Stimulated activated CD4-positive, alpha-beta T cell treated with anti-CD3 and anti-CD28 coated beads, TNF-alpha, amount 100 ng/mL, for 48 hours (primary cell): ENCODE results near the gene ANXA3.

Experiments used
- DNase-seq, 3 donors: peaks; one replicate each; pipeline ENCODE4 v3.0.0-alpha.2; 2020; ENCODE audit warnings: low read depth in 3 of 3

The ANXA3 gene

DNA sequence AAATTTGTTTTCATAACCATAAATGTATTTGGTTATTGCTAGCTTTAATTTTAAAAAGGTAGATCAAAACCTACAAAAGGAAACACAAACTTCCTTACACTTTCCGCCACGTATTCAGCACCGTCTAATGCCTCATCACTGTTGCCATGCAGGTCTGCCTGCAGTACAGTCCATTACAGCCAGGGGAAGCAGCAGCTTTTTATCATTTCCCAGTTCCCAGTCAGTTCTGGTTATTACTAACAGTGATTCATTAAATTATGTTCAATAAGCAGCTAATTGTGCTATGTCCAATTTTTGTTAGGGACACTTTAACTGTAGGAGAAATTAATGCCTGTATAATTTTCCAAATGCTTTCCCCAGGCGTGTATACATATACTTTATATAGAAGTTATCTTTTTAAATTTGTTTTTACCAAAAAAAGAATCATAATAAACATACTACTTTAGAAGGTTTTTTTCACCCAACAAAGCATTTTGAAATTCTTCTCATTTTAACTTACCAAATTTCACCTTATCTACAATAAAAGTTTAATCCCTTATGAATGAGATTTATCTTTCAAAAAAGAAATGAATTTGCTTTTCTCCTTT lies 93.3 kb downstream of the ANXA3 start:
- DNase-seq, result peak in 1 of 3 donors; percentile 9

DNA sequence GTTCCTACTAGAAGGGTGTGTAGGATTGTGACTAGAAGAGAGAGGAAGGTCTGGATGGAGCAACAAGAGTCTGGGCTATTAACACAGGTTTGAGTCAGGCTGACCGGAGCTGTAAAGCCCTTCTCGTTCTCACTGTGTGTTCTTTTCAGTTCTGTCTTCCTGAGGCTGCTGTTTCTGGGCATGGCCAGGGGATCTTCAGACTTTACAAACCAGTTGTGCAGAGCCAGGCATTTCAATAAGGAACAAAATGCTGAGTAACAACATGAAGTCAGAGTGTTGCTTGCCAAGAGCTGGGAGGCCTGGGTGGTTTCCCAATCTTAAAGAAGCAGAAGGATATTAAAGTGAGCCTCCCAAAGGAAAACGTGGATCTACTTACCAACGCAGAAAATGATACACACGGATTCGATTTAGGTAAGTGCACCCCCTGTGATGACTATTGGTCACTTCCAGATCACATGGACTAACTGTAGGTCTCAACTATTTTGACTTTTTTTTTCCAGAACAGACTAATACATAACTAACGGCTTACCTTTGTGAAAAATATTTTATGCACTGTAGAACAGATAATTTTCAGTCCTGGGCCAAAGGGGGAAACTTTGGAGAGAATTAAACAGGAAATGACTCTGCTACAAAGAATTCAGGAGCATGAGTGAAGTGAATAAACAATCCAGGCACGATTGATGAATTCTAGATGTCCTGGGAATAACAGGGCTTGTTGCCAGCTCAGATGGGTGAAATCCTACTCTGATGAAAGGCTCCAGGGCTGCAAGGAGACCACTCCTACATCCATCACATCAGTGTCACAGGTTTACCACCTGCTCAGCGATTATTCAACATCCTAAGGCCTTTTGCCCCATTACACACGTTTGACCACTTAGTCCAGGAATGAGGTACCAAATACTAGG lies 94.5 kb downstream of the ANXA3 start:
- no peak for DNase-seq

DNA sequence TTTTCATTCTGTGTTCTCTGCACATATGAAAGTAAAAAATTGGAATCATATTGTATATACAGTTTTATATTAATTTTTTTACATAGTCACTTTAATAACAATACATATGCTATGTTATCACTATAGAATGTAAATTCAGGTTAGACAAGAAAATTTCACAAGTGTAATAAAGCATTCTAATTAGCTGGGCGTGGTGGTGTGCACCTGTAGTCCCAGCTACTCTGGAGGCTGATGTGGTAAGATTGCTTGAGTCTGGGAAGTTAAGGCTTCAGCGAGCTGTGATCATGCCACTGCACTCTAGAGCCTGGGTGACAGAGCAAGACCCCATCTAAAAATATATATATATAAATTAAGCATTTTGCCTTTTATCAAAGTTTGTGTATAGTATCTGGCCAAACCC lies 95.7 kb downstream of the ANXA3 start:
- DNase-seq, result no peak

DNA sequence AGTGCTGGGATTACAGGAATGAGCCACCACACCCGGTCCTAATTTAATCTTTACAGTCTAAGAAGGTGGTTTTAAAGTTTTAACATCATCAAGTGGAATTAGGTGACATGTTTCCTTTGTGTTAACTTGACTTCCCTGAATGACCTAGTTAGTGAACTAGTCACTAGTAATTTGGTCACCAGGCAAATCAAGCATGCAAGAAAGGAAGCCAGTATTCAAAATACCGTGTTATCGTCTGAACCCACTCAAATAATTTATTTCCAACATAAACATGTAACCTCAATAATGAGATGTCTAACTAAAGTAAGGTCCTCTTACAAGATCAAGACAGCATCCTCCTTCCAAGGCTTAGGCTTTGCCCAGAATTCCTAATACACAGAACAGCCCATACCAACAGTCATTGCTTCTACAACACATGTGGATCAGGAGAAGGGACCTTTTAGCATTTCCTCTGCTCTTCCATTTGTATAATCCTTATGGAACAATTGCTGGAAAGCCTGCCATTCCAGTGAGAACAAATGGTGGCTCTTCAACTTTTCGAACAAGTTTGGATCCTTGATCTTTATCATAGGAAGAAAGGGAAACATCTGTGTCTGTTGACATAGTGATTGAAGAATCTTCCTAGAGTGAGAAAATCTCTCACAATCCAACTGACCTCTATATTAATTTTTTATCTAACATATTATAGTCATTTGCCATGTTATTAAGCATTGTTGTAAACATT lies 97.2 kb downstream of the ANXA3 start:
- DNase-seq, result no peak

DNA sequence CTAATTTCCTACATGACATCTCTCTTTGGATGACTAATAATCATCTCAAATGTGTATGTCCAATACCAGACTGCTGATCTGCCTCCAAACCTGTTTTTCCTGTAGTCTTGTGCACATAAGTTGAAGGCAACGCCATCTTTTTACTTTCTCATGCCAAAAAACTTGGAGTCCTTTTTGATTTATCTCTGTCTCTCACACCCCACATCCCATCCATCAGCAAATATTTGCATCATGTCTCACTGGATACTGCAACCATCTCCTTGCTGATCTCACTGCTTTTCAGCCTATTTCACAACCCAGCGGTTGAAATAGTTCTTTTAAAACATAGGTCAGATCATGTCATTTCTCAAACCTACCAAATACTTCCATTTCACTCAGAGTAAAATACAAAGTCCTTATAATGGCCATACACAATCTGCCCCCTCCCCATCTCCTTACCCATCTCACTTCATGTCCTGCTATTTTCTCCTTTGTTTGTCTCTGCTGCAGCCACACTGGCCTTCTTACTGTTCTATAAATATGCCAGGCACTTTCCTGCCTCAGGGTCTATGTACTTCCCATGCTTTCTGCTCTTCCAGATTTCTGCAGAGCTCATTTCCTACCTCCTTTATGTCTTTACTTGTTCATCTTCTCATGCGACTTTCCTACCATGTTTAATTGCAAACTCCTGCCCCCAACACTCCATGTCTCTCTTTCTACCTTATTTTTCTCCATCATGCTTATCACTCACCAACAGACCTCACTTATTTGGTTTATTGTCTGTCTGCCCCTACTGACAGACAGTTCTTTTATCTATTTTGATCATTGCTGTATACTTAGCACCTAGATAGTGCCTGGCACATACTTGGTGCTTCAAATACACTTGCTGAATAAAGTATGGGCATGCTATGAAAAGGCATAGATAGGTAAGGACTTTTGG lies 98.8 kb downstream of the ANXA3 start:
- DNase-seq, result no peak

DNA sequence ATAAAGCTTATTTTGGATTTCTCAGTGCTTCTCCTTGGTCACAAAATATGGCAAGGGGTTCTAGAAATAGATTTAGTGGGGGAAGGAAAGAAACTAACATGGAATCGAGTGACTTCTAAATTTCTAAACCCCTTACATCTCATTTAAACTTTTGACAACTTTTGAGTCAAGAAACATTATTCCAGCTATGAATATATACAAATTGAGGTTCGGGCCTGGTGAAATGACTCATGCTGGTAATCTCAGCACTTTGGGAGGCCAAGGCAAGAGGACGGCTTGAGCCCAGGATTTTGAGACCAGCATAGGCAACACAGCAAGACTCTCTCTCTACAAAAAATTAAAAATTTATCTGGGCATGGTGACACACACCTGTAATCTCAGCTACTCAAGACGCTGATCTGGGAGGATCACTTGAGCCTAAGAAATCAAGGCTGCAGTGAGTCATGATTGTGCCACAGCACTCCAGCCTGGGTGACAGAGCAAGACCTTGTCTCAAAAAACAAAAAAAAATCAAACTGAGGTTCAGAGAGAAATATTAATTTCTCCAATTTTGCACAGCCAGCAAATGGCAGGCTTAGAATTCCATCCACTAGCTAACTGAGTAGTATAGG lies 99.8 kb downstream of the ANXA3 start:
- no peak for DNase-seq

DNA sequence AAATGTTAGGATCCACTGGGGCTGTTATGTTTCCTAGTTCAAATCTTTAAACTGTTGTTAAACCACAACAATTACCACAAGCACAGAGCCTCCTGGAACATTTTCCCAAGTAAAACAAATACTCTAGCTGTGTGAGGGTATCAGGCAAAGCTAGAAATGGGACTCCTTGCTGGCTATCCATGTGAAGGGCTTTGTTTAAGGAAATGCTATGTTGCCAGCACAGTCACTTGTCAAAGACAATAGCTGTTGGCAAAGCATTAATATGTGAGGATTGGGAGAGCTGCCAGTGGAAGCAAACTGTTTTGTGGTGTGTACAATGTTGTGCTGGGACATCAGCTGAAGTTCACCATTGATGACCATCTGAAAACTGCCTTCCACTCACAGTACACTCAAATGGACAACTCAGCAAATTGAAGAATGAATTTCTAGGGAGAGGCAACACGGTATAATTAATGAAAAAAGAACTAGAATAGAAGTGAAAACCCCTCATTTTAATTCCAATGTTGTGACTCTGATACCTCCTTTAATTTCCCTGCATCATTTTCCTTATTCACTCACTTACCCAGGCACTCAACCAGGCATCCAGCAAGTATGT lies 100.8 kb downstream of the ANXA3 start:
- DNase-seq, result no peak

DNA sequence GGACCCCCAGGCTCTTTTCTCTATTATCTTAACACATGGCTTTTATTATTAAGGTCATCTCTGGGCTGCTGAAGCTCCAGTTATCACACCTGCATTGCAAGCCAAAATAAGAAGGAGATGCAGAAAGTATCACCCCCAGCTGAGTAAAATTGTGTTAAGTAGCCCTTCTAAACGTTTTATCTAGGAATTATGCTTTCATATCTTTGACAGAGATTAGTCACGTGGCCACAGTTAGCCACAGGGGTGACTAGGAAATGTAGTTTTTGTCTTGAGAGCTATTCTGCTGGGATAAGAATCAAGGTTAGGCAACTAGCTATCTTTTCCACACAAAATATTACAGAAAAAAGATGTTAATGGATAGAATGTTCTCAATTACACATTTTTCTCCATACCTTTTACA lies 102.1 kb downstream of the ANXA3 start:
- DNase-seq, result no peak

DNA sequence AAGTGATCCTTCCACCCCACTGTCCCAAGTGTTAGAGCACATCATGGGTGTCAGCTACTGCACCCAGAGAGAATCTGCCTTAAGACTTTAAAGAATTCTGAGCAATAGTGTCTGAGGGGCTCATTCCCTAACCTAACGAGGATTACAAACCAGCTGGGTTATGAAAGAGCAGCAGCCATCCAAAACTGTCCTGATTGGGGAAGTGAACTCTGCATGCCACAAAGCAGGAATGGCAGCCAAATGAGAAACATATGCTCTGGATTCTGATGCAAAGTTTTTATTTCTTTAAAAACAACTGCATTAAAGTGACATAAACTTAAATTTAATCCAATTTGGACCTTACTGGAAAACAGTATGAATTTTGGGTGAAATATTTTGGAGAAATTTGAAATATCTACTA lies 103.2 kb downstream of the ANXA3 start:
- DNase-seq, result no peak

DNA sequence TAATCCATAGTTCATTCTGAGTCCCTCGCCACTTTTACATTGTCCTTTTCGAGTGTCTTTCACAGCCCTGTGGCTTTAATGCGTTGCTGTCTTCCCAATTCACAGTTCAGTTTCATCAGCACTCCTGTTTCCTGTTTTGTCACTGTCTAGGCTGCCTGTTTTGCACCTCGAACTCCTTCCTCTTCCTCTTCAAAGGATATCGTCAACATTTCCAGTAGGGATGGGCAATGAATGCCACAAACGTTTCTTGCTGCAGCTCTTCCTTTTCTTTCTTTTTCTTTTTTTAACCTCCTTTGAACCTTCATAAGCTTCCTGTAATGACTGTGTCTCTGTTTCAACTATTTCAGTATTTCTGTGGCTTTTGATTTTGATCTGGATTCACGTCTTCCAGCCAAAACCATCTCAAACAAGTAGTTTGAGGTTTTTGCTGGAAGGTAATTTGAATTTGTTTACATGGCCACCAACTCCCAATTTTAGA lies 105.4 kb downstream of the ANXA3 start:
- DNase-seq, result no peak

DNA sequence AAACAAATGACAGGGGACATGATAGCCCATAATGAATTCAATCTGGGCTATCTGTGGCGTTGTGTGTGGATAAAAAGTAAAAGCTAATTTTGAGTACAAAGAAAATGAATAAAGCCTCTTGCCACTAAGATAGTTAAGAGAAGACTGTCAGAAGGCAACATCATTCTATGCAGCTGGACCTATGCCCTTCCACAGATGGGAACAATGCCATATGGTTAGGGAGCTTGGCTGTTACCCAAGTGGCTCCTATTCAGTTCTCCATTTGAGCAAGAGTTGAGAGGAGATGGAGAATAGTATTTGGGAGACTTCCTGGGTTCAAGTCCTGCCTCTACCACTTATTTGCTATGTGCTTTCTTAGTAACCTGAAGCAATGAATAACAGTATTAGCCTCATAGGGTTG lies 107.7 kb downstream of the ANXA3 start:
- DNase-seq, result no peak

DNA sequence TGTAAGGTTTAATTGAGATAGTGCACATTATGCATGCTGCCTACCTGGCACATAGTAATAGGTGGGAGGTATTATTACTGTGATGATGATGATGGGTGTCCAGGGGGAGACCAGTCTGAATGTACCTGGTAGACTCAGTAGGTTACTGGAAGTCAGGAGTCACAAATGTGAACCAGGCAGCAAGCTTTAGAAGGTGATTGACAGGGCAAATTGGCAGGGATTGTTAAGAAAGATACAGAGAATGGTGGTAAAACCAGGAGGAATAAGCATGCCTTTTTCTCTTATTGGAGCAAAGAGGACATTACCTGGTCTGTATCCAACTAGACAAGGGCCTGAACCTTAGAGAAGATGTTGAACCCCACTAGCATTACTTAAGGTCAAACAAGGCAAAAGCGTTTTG lies 108.1 kb downstream of the ANXA3 start:
- no peak for DNase-seq
